GM21360 (cell line): ENCODE data around the gene RGL1.
"Not testable (repeated sequence)": the region's sequence is repeated elsewhere in the genome, so short reads cannot be mapped to it uniquely, and the experiment has no call there.

Experiments used
- ATAC-seq: cut with Tn5 transposase; IDR thresholded peaks from one replicate; pipeline ENCODE4 v1.9.1; 2021; ENCODE audit warnings: mild to moderate bottlenecking, moderate library complexity; ENCODE audit not compliant: unreplicated experiment

The RGL1 gene

DNA sequence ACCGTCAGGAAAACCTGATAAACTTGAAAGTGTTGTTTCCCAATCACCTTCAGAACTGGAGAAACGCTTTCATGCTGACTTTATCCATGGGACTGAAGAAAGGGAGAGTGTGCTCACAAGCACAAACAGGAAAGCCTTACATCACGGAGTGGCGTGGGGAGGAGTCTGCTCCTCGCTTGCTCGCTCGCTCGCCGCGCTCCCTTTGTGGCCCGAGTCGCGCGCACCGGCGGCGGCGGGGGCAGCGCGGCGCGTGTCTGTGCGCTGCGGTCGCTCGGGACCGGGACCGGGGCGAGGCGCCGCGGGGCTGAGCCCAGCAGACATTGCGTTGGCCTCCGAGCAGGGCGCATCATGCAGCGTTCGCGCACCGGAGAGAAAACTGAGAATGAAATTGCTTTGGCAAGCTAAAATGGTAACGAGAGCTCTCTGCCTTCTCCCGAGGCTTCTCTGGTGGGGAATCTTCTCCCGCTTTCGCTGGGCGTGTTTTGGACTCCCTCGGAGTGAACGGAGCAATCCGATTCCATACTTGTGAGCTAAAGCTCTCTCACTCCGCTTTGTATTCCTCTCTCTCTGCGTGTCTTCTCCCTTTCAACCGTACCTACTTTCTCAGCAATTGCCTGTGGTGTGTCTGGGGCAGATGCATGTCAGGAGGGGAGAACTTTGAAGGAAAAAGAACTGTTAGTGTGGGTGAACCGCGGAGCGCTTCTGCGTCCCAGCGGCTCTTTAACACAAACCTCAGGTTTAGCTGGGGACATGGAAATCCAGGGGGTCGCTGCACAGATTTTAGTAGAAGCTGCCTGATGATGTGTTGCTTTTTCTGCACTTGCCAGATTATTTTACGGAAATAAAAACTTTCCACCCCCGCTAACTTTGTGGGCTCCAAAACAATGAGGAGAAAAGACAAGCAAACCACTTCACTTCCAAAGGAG is at the start of gene RGL1:
Gene RGL1 (plus strand): TSS at position 205 of the 926 bp plus-strand sequence. CDS start 178 bp downstream, at position 383.
- ATAC-seq: peak; percentile 52

- ATAC-seq: no peak
These were observed 48.6 kb upstream of the RGL1 start for GRCh38 chr1:183756326-183756725.

DNA sequence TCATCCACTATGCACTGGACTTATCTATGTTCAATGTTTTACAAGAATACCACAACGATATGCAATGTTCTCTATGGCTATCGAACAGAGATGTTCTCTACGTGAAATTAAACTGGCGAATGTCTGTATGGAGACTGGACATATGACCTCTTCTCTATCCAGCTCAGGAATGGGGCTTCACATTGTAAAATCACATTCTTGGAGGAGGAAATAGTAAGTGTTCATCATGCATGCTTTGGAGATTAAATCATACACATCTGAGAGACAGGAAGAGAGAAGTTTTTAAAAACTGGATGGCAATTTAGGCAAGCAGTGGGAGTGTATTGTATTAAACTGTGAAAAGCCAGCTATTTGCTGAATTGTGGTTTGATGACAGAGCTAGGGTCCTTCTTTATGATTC is 47.9 kb upstream of the RGL1 start:
- no peak for ATAC-seq

DNA sequence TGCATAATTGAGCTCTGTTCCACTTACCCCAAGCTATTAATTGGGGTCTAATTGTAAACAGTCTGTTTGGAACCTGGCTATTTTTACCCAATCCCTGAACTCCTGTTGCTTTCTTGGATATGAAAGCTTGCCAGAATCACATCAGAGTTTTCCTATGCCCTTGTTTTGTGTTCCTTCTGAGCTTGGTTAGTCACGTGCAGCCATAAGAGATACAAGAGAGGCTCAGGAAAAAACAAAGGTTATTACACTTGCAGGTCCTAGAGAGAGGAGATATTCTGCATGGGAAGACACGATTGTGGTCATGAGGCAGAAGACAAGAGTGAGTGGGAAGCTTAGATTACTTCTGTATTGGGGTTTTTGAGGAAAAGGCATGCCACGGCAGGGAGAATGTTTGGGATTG is 46.0 kb upstream of the RGL1 start:
- no peak for ATAC-seq

- no peak for ATAC-seq
These were observed 44.3 kb upstream of the RGL1 start for GRCh38 chr1:183760661-183761060.

GRCh38 chr1:183761871-183762270 is 43.0 kb upstream of the RGL1 start:
- ATAC-seq: no peak

GRCh38 chr1:183762856-183763255 is 42.1 kb upstream of the RGL1 start:
- ATAC-seq: not testable (repeated sequence)

GRCh38 chr1:183764981-183765380 is 39.9 kb upstream of the RGL1 start:
- ATAC-seq: no peak

- ATAC-seq: no peak
These were observed 34.7 kb upstream of the RGL1 start for GRCh38 chr1:183769956-183770815.

DNA sequence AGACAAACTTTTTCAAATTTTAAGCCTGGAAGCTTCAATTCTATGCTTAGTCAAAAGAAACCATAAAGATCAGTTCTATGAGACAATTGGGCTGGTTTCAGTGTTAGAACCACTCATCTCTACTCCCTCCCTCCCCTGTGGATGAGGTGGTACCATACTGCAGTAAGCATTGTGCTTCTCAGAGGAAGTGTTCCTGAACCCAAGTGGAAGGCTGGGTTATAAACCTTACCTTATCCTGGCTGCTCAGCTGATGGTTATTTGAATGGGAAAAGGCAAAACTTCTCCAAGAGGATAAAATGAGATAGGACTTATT is 34.1 kb upstream of the RGL1 start:
- ATAC-seq: no peak

DNA sequence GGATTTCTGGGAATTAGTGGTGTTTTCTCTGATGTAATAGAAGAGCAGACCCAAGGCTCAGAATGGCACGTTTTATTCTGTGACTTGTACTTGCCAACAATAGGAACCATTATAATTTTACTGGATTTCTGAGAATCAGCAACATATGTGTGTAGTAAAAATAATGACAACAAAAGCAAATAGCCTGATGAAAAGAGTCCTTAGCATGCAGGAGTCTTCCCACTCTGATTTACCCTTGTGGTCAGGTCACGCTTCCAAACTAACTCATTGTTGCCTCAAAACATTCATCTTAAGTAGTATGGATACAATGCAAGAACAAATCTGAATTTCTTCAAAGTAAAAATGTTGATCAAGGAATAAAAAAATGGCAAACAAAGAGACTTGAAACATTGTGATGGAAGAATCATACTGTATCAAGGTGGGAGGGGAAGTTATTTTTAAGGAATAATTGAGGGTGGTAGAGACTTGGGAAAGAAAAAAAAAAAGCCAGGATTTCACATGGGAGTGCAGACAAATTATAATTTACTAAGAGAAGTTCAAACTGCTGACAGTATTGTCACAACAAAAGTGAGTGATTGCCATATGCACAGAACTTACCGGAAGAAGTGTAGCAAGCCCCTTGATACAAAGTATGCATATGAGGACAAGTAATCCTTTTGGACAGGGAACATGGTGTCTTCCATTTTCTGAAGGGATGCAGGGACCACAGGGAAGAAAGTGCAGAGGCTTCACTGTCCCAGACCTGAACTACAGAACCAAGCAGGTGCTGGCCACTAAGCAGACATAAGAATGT is 31.2 kb upstream of the RGL1 start:
- no peak for ATAC-seq

DNA sequence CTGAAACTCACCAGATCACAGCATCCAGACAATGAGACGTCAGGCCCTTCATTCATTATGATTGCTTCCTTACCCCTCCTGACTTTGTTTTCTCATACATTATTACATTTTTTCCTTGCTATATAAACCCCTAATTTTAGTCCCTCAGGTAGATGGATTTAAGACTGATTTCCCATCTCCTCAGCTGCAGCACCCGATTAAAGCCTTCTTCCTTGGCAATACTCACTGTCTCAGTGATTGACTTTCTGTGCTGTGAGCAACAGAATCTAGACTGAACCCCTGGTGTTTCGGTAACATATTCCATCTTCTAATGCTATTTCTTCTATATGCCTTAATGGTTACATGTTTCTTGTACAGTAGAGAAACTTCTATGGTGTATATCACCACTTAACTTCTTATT is 30.0 kb upstream of the RGL1 start:
- ATAC-seq: no peak

DNA sequence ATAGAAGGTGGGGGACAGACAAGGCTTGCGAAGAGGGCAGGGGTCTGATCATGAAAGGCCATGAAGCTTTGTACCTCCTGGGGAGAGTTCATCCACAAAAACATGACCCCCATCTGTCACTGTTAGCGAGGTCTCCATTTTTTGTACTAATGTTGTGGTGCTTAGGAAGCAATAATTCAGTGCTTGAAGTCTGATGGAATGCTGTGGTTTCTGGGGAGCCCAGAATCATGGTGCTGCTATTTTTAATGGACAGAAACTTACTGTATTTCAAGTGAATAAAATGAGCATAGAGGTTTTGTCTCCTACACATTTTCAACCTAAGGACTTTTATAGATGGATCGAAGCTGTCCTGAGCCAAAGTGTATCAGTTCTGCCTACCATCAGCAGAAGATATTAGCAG is 28.2 kb upstream of the RGL1 start:
- no peak for ATAC-seq

DNA sequence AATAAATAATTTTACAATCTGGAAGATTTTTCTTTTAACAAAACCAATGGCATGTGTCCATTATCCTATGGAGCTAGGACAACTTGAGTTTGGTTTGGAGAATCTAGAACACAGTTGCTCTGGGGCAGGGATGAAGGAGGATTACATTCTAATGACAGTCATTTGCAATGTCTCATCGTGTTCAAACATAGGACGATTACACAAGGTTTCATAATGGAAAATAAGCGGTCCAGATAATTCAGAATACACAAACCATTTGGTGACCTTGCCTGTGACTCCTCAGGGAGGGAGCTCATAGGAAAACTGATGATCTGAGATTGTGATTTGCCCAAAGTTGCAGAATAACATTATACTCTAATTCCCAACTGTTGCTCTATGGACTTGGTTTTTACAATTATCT is 27.6 kb upstream of the RGL1 start:
- ATAC-seq: no peak

GRCh38 chr1:183778045-183778444 is 26.9 kb upstream of the RGL1 start:
- no peak for ATAC-seq

DNA sequence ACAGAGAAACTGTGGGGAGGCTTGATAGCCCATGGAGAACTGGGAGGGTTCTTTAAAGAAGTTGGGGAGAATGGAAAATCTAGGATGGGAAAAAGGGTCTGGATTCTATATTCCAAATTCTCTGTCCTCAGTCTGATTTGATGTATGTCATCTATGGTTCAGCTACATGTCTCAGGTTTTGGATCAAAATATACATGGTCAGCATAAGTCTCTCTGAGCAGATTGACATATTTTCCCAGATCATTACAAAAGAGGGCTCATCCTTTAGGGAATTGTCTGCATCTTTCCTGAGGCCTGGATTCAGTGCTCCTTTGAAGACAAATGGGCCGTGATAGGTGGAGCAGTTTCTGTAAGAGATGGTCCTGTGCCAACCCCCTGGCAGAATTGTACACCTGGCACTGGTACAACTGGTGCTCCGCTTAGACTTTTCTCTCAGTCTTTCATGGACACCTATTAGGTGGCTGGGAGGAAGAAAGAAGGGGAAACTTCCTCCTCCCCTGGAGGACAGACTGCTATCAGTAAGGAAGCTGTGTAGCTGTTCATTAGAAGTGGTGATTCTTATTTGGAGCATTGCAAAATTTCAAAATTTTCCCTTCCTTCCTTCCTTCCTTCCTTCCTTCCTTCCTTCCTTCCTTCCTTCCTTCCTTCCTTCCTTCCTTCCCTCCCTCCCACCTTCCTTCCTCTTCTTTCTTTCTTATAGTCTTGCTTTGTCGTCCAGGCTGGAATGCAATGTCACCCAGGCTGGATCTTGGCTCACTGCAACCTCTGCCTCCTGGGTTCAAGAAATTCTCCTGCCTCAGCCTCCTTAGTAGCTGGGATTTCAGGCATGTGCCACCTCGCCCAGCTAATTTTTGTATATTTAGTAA is 26.1 kb upstream of the RGL1 start:
- ATAC-seq: no peak

- ATAC-seq: no peak
These were observed 24.8 kb upstream of the RGL1 start for GRCh38 chr1:183780159-183780558.

DNA sequence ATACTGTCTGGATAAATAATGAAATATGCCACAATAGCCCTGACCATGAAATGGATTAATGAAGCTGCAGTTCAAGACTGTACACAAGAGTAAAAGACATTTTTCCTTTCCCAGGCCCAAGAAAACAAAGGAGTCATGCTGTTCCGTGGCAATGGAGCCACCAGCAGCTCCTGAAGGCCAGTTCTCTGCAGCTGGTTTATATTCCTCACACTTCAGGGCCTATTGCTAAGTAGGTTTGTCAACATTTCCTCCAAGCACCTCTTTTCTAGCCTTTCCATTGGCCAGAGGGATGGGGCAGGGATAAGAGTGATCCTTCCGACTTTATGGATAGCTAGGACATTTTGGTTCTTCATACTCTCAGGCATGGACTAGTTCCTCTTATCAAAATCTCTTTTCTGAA is 24.2 kb upstream of the RGL1 start:
- ATAC-seq: no peak

- ATAC-seq: no peak
These were observed 21.6 kb upstream of the RGL1 start for GRCh38 chr1:183783342-183783741.
